ENCODE results near the gene SLC12A8. TPM values are rescaled to one million over a fixed set of nuclear protein-coding genes. Genes with fewer than 3 reads are reported as not detected.

SLC12A8 gene
- total RNA-seq, 1 donor from 2014 or later = 6.1 TPM

DNA sequence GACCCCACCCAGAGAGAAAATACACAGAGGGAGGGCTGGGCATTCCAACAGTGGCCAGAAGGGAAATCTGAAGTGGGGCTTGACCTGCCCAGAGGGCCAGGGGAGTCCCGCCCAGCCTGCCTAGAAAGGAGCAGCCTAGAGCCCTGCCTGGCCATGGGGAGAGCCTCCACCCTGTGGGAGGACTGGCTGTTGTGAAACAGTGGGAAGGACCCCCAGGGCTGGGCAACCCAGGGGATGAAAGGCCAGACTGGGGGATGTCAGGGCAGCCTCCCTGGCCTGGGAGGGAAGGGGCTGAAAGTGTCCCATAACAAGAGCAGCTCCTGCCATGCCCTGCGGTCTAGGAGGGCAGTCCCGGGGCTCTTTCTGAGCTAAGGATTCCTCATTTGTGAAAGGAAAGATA, 69.0 kb downstream of the SLC12A8 start:
- H3K36me3 Mint-ChIP-seq (ENCODE audit: low read depth) = no peaks in the 10 kb centered on the region
- TF ChIP-seq, protein P1, sequence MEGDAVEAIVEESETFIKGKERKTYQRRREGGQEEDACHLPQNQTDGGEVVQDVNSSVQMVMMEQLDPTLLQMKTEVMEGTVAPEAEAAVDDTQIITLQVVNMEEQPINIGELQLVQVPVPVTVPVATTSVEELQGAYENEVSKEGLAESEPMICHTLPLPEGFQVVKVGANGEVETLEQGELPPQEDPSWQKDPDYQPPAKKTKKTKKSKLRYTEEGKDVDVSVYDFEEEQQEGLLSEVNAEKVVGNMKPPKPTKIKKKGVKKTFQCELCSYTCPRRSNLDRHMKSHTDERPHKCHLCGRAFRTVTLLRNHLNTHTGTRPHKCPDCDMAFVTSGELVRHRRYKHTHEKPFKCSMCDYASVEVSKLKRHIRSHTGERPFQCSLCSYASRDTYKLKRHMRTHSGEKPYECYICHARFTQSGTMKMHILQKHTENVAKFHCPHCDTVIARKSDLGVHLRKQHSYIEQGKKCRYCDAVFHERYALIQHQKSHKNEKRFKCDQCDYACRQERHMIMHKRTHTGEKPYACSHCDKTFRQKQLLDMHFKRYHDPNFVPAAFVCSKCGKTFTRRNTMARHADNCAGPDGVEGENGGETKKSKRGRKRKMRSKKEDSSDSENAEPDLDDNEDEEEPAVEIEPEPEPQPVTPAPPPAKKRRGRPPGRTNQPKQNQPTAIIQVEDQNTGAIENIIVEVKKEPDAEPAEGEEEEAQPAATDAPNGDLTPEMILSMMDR (IDR thresholded peaks at IDR 0.05) = no peak
- H3K27ac Mint-ChIP-seq (ENCODE audit: unreplicated experiment) = peak overlapping the region; percentile 71

DNA sequence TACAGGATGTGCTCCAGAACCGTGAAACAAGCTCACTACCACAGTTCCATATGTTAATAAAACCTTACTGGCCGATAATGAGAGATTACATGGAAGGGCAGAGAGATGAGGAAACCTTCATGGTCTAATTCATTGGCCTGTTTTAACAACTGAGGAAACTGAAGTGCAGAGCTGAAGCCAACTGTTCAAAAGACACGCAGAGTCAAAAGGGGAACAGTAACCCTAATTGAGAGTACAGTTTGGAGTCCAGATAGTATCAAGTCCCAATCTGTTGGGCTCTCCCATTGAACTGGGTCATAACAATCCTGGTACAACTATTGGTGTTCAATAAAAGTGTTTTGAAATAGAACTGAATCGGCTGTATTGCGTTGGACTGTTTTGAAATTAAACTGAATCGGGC, 69.6 kb downstream of the SLC12A8 start:
- Mint-ChIP-seq H3K36me3 (ENCODE audit: low read depth) (no peaks in the 10 kb centered on the region), H3K4me3 (ENCODE audit: unreplicated experiment) (no peak overlapping the region), H3K27me3 (ENCODE audit: low read depth) (no peaks in the 10 kb centered on the region), H3K9me3 (ENCODE audit: low read depth) (no peaks in the 10 kb centered on the region), H3K4me1 (ENCODE audit: low read depth) (peaks cover 73% of the 10 kb centered on the region), H3K27ac (ENCODE audit: unreplicated experiment) (peak overlapping the region; percentile 71)
- TF ChIP-seq, protein P1 (IDR thresholded peaks at IDR 0.05) = no peak
- DNase-seq (ENCODE audit: low spot score) = no peak

More for the DNA sequence above, 69.0 kb downstream of the SLC12A8 start:
- Mint-ChIP-seq H3K4me3 (ENCODE audit: unreplicated experiment) (no peak overlapping the region), H3K27me3 (ENCODE audit: low read depth) (no peaks in the 10 kb centered on the region), H3K9me3 (ENCODE audit: low read depth) (no peaks in the 10 kb centered on the region), H3K4me1 (ENCODE audit: low read depth) (peaks cover 78% of the 10 kb centered on the region)
- no peak for DNase-seq (ENCODE audit: low spot score)

DNA sequence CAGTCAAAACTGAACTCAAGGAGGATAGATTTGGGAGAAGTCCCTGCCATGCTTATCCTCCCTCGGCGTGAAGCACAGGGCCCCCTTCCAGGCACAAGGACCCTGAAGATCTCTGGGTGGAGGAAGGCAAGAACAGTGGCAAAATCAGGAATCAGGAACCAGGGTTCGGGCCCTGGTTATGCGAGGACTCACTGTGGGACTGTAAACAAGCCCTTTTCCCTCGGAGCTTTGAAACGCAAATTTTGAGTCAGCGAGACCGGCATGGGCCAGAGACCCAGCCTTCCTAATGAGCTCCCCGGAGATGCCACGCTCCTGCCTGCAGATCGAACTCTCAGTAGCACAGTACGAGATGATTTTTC, 70.1 kb downstream of the SLC12A8 start:
- Mint-ChIP-seq H3K27ac (ENCODE audit: unreplicated experiment) (peak overlapping the region; percentile 71), H3K9me3 (ENCODE audit: low read depth) (no peaks in the 10 kb centered on the region), H3K27me3 (ENCODE audit: low read depth) (no peaks in the 10 kb centered on the region), H3K4me1 (ENCODE audit: low read depth) (peaks cover 75% of the 10 kb centered on the region), H3K4me3 (ENCODE audit: unreplicated experiment) (no peak overlapping the region), H3K36me3 (ENCODE audit: low read depth) (no peaks in the 10 kb centered on the region)
- TF ChIP-seq, protein P1 (IDR thresholded peaks at IDR 0.05) = no peak
- DNase-seq (ENCODE audit: low spot score) = no peak

DNA sequence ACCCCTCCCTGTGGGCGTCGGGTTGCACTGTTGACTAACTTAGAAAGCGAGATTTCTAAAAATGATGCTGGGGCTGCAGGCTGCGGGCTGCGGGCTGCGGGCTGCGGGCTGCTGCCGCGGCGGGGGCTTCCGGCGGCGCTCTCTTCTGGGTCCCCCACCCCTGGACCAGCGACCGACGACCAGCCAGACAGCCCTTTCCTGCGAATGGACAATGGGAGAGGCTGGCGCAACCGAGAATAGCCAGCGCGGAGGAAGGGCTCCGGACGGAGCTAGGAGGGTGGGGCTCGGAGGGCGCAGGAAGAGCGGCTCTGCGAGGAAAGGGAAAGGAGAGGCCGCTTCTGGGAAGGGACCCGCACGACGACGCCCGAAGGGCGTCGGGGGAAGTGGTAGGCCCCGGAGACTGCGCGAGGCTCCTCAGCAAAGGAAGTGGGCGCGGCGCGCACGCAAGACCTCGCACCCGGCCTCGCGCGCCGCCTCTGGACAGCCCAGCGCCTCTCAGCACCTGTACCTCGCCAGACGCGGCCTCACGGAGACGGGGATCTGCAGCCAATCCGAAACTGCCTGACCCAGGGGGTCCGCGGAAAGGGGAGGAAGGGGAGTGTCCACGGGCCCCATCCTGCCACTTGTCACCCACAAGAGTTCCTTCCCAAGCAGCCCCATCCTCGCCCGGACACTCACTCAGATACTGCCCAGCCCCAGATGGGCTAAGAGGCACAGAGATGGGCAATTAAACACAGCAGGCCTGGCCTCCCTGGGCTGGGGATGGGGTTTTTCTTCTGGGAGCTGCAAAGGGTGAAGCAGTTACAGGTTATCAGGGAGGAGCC, 70.7 kb downstream of the SLC12A8 start:
- DNase-seq (ENCODE audit: low spot score) = no peak

DNA sequence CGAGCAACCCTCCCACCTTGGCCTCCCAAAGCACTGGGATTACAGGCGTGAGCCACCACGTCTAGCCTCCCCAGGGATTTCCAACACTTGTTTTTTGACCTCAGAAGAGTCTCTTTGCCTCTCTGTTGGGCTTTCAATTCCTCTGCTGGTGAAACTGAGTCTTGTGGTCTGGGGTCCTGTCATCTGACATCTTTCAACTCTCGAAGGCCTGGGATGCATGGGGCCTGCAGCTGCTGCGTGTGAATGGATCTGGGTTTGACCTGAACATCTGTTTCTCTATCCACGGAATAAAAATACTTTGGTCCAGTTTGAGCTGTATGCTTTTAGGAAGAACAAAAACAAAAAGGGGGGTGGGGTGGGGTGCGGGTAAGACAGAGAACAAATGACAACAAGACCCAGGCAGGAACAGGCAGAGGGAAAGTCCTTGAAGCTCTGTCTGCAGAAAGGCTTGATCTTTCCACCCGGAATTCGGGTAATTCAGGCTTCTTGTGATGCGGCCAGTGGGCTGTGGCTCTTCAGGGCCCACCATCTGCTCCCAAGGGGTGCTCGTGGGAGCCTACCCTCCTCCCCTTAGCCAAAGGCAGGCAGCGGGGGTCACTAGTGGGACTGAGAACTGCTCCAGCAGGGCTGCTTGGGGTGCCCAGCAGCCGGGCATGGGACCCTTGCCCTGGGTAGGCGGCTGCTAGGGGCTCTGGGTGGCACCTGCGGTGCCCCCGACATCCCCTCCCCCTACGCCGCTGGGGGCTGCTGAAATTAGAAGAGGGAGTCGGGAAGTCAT, 71.5 kb downstream of the SLC12A8 start:
- Mint-ChIP-seq H3K4me3 (ENCODE audit: unreplicated experiment) (peak overlapping the region; percentile 52), H3K27ac (ENCODE audit: unreplicated experiment) (peak overlapping the region; percentile 94), H3K9me3 (ENCODE audit: low read depth) (no peaks in the 10 kb centered on the region), H3K27me3 (ENCODE audit: low read depth) (no peaks in the 10 kb centered on the region), H3K4me1 (ENCODE audit: low read depth) (peaks cover 85% of the 10 kb centered on the region), H3K36me3 (ENCODE audit: low read depth) (no peaks in the 10 kb centered on the region)
- DNase-seq (ENCODE audit: low spot score) = no peak
- TF ChIP-seq, protein P1 (IDR thresholded peaks at IDR 0.05) = no peak

More for the DNA sequence above, 70.7 kb downstream of the SLC12A8 start:
- no peaks in the 10 kb centered on the region for H3K27me3 Mint-ChIP-seq (ENCODE audit: low read depth)
- H3K9me3 Mint-ChIP-seq (ENCODE audit: low read depth) = no peaks in the 10 kb centered on the region
- peaks cover 78% of the 10 kb centered on the region for H3K4me1 Mint-ChIP-seq (ENCODE audit: low read depth)
- peak overlapping the region; percentile 71 for H3K27ac Mint-ChIP-seq (ENCODE audit: unreplicated experiment)
- peak overlapping the region; percentile 41 for H3K4me3 Mint-ChIP-seq (ENCODE audit: unreplicated experiment)
- TF ChIP-seq, protein P1 (IDR thresholded peaks at IDR 0.05) = no peak
- no peaks in the 10 kb centered on the region for H3K36me3 Mint-ChIP-seq (ENCODE audit: low read depth)
